Mammary epithelial cell (primary cell): ENCODE results near the gene PXT1.

Experiments used
- EZH2 ChIP-seq: IDR thresholded peaks from 2 replicates; pipeline ENCODE4 v1.6.1; 2012; ENCODE audit warnings: low read length, inconsistent platforms, borderline replicate concordance
- TF ChIP-seq, protein P1 (sequence below), 2 donors: IDR thresholded peaks in 1 of 2; conservative IDR thresholded peaks in 1 of 2; 2 replicates each; pipeline ENCODE4 v1.5.1; 2011 to 2012; ENCODE audit warnings: inconsistent platforms in 2 of 2, low read length in 2 of 2, mild to moderate bottlenecking in 2 of 2, control low read depth in 1 of 2, low read depth in 1 of 2; ENCODE audit not compliant: insufficient read depth in 1 of 2; ENCODE audit errors: extremely low read depth in 1 of 2

DNA sequence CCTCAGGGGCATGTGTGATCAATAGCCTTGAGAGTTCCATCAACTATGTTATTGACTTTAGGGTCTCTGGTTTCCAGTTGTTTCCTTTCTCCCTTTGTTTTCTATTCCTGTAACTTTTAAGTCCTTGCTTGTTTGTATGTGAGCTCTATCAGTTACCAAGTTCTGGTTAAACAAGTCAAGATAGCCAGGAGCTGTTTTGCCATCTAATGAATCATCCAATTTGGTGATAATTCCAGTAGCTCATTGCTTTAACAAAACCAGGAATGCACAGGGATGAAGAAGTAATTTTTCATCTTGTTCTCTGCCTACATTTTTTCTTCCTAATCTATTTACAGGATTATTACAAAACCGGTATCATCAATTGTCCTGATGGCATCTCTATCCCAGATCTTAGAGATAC lies 36.6 kb upstream of the PXT1 start:
- TF ChIP-seq, protein P1, sequence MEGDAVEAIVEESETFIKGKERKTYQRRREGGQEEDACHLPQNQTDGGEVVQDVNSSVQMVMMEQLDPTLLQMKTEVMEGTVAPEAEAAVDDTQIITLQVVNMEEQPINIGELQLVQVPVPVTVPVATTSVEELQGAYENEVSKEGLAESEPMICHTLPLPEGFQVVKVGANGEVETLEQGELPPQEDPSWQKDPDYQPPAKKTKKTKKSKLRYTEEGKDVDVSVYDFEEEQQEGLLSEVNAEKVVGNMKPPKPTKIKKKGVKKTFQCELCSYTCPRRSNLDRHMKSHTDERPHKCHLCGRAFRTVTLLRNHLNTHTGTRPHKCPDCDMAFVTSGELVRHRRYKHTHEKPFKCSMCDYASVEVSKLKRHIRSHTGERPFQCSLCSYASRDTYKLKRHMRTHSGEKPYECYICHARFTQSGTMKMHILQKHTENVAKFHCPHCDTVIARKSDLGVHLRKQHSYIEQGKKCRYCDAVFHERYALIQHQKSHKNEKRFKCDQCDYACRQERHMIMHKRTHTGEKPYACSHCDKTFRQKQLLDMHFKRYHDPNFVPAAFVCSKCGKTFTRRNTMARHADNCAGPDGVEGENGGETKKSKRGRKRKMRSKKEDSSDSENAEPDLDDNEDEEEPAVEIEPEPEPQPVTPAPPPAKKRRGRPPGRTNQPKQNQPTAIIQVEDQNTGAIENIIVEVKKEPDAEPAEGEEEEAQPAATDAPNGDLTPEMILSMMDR (conservative IDR thresholded peaks at IDR 0.05 in 1 of 2, IDR thresholded peaks at IDR 0.05 in 1 of 2; ENCODE audit: extremely low read depth in 1 of 2, insufficient read depth in 1 of 2, low read depth in 1 of 2, low read length in 2 of 2) = no peak
- TF ChIP-seq EZH2 = no peak
